Mesodermal cell (in vitro differentiated cells): Measurements from ENCODE around the gene TERT.

Source experiments
- H3K27ac ChIP-seq: 2 replicates; pipeline ENCODE4 v1.7.0; 2013; ENCODE audit warnings: mild to moderate bottlenecking, low read depth, low read length, moderate library complexity; ENCODE audit not compliant: severe bottlenecking
- H3K36me3 ChIP-seq: 2 replicates; pipeline ENCODE4 v1.7.1; 2013; ENCODE audit warnings: mild to moderate bottlenecking, low read length, moderate library complexity; ENCODE audit not compliant: control insufficient read depth, insufficient read depth
- H3K4me1 ChIP-seq: one replicate; pipeline ENCODE4 v1.7.1; 2013; ENCODE audit warnings: mild to moderate bottlenecking, low read length; ENCODE audit not compliant: insufficient read depth, control insufficient read depth, poor library complexity, severe bottlenecking
- H3K4me3 ChIP-seq: 2 replicates; pipeline ENCODE4 v1.7.0; 2013; ENCODE audit warnings: low read length, control low read depth, mild to moderate bottlenecking; ENCODE audit not compliant: insufficient read depth, poor library complexity, severe bottlenecking; ENCODE audit errors: extremely low read depth
- H3K9me3 ChIP-seq: 2 replicates; pipeline ENCODE4 v1.7.1; 2013; ENCODE audit warnings: mild to moderate bottlenecking, low read length, moderate library complexity; ENCODE audit not compliant: control insufficient read depth
- WGBS, 2 experiments: methylation state at CpG; one replicate each; pipeline ENCODE4 v1.1.5; 2013; ENCODE audit warnings: missing lambda C conversion rate in 2 of 2; ENCODE audit not compliant: insufficient coverage in 2 of 2; 5-methylcytosine and 5-hydroxymethylcytosine counted together

Gene TERT

GRCh38 chr5:1265461-1266455 lies 29.1 kb downstream of the TERT start:
- WGBS, 2 experiments = 90 to 92% methylated on average over 33 to 36 of the region's 40 CpGs
- no peaks in the 10 kb centered on the region for H3K36me3 ChIP-seq
- H3K4me3 ChIP-seq = no peak overlapping the region
- H3K4me1 ChIP-seq = no peaks in the 10 kb centered on the region
- H3K27ac ChIP-seq = no peak overlapping the region
- H3K9me3 ChIP-seq = no peaks in the 10 kb centered on the region

GRCh38 chr5:1265026-1265425 lies 29.8 kb downstream of the TERT start:
- no peaks in the 10 kb centered on the region for H3K4me1 ChIP-seq

DNA sequence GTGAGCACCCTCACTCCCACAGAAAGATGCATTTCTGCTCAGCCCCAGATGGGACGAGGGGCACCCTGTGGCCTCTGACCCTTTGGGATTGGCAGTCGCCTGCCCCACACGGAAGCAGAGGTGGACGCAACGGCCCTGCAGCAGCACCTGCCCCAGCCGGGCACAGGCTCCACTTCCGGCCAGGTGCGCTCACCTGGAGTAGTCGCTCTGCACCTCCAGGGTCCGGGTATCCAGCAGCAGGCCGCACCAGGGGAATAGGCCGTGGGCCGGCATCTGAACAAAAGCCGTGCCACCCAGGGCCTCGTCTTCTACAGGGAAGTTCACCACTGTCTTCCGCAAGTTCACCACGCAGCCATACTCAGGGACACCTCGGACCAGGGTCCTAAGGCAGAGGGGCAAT lies 30.7 kb downstream of the TERT start:
- Histone ChIP-seq H3K27ac (no peak overlapping the region), H3K9me3 (no peaks in the 10 kb centered on the region), H3K4me1 (no peaks in the 10 kb centered on the region), H3K36me3 (no peaks in the 10 kb centered on the region), H3K4me3 (no peak overlapping the region)
- WGBS, 2 experiments = 92 to 95% methylated on average over 16 to 18 of the region's 18 CpGs

More at GRCh38 chr5:1265026-1265425, 29.8 kb downstream of the TERT start:
- H3K36me3 ChIP-seq = no peaks in the 10 kb centered on the region
- H3K4me3 ChIP-seq = no peak overlapping the region
- no peak overlapping the region for H3K27ac ChIP-seq
- H3K9me3 ChIP-seq = no peaks in the 10 kb centered on the region
- 91 to 92% methylated on average over 14 to 15 of the region's 15 CpGs for whole genome bisulfite sequencing, 2 experiments

DNA sequence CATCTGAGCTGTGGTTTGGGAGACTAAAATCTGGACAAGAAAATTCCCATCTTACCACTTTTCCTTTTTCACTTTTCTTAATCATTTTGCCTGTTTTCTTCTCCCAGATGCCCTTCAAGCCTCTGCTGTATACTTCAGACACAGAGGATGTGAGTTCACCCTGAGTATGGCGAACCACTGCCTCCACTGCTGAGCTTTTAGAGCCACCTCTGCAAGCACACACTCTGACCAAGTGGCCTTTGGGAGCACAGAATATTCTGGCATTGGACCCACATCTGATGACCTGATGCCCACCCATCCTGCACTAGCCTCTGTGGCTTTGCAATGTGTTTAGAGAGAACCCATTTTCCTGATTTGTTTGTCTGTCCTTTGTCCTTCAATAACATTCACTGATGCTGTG lies 32.5 kb downstream of the TERT start:
- Histone ChIP-seq H3K4me1 (no peaks in the 10 kb centered on the region), H3K27ac (no peak overlapping the region), H3K9me3 (no peaks in the 10 kb centered on the region), H3K4me3 (no peak overlapping the region), H3K36me3 (no peaks in the 10 kb centered on the region)
- 89% methylated on average over 1 of the region's 1 CpG; no CpG with 5 or more reads in 1 of the 2 experiments for WGBS, 2 experiments

DNA sequence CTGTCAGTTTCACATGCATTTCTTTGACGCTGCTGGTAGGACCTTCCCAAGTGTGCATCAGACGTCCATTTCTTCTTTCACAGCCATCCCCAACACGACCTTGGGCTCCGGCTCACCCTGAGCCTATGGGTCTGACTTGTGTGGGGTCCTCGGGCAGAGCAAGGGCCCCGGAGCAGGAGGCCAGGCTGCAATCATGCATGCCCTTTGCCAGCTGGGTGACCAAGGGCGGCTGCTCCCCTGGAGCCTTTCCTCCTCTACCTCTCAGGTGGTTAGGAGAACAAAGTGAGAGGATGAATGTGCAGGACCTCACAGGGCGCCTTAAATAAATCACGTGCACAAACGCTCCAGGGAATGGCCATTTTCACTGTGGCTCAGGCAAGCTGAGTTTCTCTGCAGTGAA lies 33.2 kb downstream of the TERT start:
- Histone ChIP-seq H3K4me3 (no peak overlapping the region), H3K36me3 (no peaks in the 10 kb centered on the region), H3K9me3 (no peaks in the 10 kb centered on the region), H3K27ac (no peak overlapping the region), H3K4me1 (no peaks in the 10 kb centered on the region)
- 92% methylated on average over 4 to 8 of the region's 10 CpGs for WGBS, 2 experiments

DNA sequence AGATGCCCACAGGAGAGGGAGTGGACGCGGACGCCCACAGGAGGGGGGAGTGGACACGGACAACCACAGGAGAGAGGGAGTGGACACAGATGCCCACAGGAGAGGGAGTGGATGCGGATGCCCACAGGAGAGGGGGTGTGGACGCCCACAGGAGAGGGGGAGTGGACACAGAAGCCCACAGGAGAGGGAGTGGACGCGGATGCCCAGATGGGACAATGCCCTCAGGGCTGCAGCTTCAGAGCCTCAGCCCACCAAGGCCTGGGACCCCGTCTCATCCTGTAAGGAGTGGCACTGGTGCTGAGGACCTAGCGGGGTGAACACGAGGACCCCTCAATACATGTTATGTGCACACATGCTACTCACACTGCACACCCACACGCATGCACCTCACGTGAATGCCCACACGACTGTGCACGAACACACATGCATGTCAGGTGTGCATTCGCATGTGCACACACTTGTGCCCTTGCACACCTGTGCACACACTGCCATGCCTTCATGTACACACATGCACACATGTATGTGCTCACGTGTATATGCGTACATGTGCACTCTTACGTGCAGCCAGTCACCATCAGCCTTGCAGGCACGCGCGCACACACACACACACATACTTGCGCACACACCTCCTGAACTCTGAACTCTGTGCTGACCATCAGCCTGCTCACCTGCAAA lies 34.9 kb downstream of the TERT start:
- Histone ChIP-seq H3K9me3 (no peaks in the 10 kb centered on the region), H3K36me3 (no peaks in the 10 kb centered on the region), H3K27ac (no peak overlapping the region), H3K4me3 (no peak overlapping the region), H3K4me1 (no peaks in the 10 kb centered on the region)
- WGBS, 2 experiments = 93 to 95% methylated on average over 20 to 23 of the region's 23 CpGs

DNA sequence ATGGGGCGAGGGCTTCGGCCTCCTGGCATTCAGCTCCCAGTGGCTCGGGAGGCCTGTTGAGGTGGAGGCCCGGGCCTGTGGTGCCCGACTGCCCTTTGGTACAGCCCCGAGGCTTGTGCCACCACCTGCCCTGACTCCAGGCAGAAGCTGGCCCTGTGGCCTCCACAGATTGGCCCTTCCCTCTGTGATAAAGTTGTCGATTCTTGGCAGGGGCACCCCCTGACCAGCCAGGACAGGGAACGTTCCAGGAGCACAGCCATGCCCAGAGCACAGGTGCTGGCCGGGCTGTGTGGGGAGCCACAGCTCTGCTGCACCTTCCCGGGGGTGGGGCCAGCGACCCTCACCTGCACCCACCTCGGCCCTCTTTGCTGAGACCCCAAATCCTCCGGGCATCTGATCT lies 37.0 kb downstream of the TERT start:
- 91 to 94% methylated on average over 11 to 13 of the region's 13 CpGs for WGBS, 2 experiments
- Histone ChIP-seq H3K4me3 (no peak overlapping the region), H3K4me1 (no peaks in the 10 kb centered on the region), H3K9me3 (no peaks in the 10 kb centered on the region), H3K27ac (no peak overlapping the region), H3K36me3 (no peaks in the 10 kb centered on the region)

DNA sequence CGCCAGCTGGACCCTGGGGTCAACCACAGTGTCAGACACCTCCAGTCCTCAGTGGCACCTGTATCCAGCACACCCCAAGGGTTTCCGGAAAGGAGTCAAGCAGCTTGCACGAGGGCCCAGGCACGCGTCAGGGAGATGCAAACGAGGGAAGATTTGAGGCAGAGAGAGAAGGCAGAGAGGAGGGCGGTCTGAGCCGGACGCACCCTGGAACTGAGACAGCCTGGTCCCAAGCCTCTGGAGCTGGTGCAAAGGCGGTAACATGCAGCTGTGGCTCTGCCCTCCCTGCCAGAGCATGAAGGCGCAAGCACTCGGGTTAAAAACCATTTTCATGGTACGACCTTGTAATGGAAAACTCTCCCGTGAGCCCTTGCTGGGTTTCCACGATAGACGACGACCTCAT lies 37.5 kb downstream of the TERT start:
- WGBS, 2 experiments = 87 to 93% methylated on average over 15 to 17 of the region's 17 CpGs
- no peaks in the 10 kb centered on the region for H3K4me1 ChIP-seq
- no peak overlapping the region for H3K4me3 ChIP-seq
- no peak overlapping the region for H3K27ac ChIP-seq
- no peaks in the 10 kb centered on the region for H3K36me3 ChIP-seq
- no peaks in the 10 kb centered on the region for H3K9me3 ChIP-seq

DNA sequence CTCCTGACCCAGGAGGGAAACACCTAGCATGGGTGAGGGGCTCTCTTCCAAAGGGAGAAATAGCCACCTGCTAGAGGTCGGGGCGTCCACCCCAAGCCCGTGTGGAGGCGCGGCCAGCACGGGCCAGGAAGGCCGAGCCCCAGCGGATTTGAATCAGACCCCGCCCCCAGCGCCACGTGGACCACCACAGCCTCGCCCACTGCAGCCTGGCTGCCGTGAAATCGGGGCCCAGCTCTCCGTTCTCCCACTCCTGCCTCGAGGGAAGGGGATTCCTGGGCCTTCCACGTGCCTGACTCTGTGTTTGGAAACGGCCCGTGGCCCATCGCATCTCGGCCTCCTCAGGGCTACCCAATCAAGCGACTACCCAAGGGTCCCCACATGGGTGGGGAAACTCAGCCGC lies 38.1 kb downstream of the TERT start:
- 81 to 89% methylated on average over 23 of the region's 23 CpGs for WGBS, 2 experiments
- no peaks in the 10 kb centered on the region for H3K4me1 ChIP-seq
- H3K9me3 ChIP-seq = no peaks in the 10 kb centered on the region
- no peak overlapping the region for H3K27ac ChIP-seq
- no peak overlapping the region for H3K4me3 ChIP-seq
- no peaks in the 10 kb centered on the region for H3K36me3 ChIP-seq

DNA sequence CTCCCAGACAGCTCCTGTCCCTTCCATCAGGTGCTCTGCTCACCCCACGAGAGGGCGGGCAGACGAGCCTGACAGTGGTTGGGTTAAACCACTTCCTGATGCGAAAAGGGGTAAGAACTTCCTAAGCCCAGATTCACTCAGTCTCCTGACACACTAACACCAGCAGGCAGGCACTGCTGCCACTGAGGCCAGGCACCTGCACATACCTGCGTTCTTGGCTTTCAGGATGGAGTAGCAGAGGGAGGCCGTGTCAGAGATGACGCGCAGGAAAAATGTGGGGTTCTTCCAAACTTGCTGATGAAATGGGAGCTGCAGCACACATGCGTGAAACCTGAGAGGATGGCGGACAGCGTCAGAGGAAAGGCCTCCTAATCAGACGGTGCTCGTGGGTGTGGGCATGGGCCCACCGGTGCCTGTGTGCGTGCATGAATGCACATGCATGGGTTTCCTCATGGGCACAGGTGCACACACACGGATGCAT lies 39.7 kb downstream of the TERT start:
- Histone ChIP-seq H3K9me3 (no peaks in the 10 kb centered on the region), H3K36me3 (no peaks in the 10 kb centered on the region), H3K4me3 (no peak overlapping the region), H3K27ac (no peak overlapping the region), H3K4me1 (no peaks in the 10 kb centered on the region)
- 89 to 93% methylated on average over 11 to 15 of the region's 16 CpGs for WGBS, 2 experiments
